ENCODE results near the gene HSD3B1. TPM values are rescaled to one million over a fixed set of nuclear protein-coding genes. Genes with fewer than 3 reads are reported as not detected.
"Not testable (repeated sequence)": the region's sequence is repeated elsewhere in the genome, so short reads cannot be mapped to it uniquely, and the experiment has no call there.

Gene HSD3B1
- total and polyA plus RNA-seq, 12 donors = 0.07 to 0.60 (median 0.22) TPM; not detected in 7

DNA sequence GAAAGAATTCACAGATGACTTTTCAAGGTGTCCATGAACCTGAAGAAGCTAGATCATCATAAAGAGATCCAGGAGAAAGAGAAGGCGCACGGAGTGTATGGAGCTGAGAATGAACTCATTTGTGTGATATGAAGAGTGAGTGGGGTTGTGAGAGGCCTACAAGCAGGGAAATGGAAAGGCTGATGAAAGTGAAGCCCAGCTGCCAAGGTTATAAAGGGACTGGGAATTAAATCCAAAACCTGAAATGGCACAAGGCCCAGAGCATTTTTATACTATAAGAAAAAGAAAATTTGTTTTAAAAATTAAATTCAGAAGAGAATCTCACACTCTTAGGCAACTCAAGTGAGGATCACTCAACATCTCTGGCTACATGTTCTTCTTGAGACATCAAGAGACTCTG is 43.4 kb downstream of the HSD3B1 start:
- Histone ChIP-seq H3K27me3 (no peaks in the 10 kb centered on the region), H3K9me3 (replicated peaks in 1 of 3) (no peaks in the 10 kb centered on the region), H3K27ac (no peak overlapping the region), H3K4me3 (no peak overlapping the region), H3K36me3 (replicated peaks in 1 of 2) (no peaks in the 10 kb centered on the region), H3K4me1 (replicated peaks in 1 of 2) (peaks cover 0 to 11% of the 10 kb centered on the region in 2 donors)
- TF ChIP-seq CTCF (IDR thresholded peaks at IDR 0.05) (no peak), POLR2A (IDR thresholded peaks at IDR 0.05) (no peak)
- no peak for DNase-seq
- 86 to 94% (median 89%) methylated on average over 2 of the region's 2 CpGs for WGBS, 4 donors
- intact Hi-C loops (cut with DNase I) = no loop called here

DNA sequence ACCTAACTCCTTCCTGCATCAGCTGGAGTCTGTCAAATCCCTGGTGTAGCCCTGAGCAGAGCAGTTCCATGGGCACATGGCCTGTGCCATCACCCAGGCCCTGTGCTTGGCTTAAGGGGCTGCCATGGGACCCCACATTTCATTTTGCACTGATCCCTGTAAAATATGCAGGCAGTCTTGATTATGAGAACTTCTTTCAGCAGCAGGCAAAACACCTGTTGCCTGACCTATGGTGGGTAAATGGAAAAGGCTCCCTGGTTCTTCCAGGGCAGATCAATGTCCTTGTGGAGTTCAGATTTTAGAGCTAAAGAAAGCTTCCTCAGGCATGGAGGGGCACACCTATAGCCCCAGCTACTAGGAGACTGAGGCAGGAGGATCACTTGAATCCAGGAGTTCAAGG is 44.2 kb downstream of the HSD3B1 start:
- no peaks in the 10 kb centered on the region for H3K36me3 ChIP-seq (replicated peaks in 1 of 2)
- no peaks in the 10 kb centered on the region for H3K27me3 ChIP-seq
- no peak overlapping the region for H3K4me3 ChIP-seq
- H3K27ac ChIP-seq = no peak overlapping the region
- TF ChIP-seq CTCF (IDR thresholded peaks at IDR 0.05) (no peak), POLR2A (IDR thresholded peaks at IDR 0.05) (no peak)
- DNase-seq = no peak
- intact Hi-C loops (cut with DNase I) = no loop called here
- H3K9me3 ChIP-seq (replicated peaks in 1 of 3) = no peaks in the 10 kb centered on the region
- H3K4me1 ChIP-seq (replicated peaks in 1 of 2) = peaks cover 0 to 11% of the 10 kb centered on the region in 2 donors

DNA sequence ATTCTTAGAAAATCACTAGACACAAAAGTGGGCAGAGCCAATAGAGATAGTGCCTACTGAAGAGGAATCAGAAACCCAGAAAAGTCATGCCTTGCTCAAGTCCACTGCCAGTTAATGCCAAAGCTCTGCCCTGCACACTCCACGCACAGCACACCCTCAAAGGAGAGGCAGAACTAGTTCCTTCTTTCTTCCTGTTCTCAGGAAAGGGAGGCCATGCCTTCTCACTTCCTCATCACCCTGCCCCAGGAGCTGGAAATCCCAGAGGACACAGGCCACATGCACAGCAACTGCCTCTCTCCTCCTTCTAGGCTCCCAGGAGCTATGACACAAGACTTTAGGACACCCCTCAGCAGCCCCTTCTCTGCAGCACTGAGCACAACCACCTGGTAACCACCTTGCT is 45.6 kb downstream of the HSD3B1 start:
- DNase-seq; H3K27me3 ChIP-seq; intact Hi-C loops (cut with DNase I); H3K36me3 ChIP-seq (replicated peaks in 1 of 2); H3K4me3 ChIP-seq; H3K9me3 ChIP-seq (replicated peaks in 1 of 3); H3K27ac ChIP-seq: not testable (repeated sequence)
- WGBS, 4 donors = 40 to 94% (median 69%) methylated on average over 1 of the region's 1 CpG; no CpG with 5 or more reads in 1 of the 4 donors
- H3K4me1 ChIP-seq (replicated peaks in 1 of 2) = peaks cover 0 to 11% of the 10 kb centered on the region in 2 donors

- H3K4me3 ChIP-seq; H3K27me3 ChIP-seq; intact Hi-C loops (cut with DNase I); DNase-seq; H3K36me3 ChIP-seq (replicated peaks in 1 of 2); H3K9me3 ChIP-seq (replicated peaks in 1 of 3): not testable (repeated sequence)
- WGBS, 4 donors = 58 to 87% (median 74%) methylated on average over 1 of the region's 1 CpG
- peak overlapping the region in 1 of 5 donors; percentile 22 for H3K27ac ChIP-seq
- peaks cover 0 to 11% of the 10 kb centered on the region in 2 donors for H3K4me1 ChIP-seq (replicated peaks in 1 of 2)
Observed at GRCh38 chr1:119553302-119554071, 46.5 kb downstream of the HSD3B1 start.

DNA sequence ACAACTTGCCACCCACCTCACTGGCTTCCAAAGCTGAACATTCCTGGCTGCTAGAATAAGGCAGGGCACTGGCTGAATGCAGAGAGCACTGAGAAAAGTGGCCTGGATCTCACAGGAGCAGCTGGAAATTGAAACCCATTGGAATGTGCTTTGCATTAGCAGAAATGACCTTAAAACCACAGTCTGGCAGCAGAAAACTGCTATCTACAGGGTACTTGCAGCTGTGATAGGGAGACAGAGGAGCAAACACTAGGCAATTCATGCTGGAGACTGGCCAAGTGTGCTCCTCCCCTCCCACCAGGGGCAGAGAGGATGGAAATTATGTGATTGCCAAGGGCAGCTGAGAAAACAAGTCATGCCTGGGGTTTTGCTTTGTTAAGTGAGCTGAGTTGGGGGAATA is 47.2 kb downstream of the HSD3B1 start:
- no peak overlapping the region for H3K4me3 ChIP-seq
- intact Hi-C loops (cut with DNase I) = no loop called here
- no peaks in the 10 kb centered on the region for H3K9me3 ChIP-seq (replicated peaks in 1 of 3)
- no peaks in the 10 kb centered on the region for H3K27me3 ChIP-seq
- no peaks in the 10 kb centered on the region for H3K36me3 ChIP-seq (replicated peaks in 1 of 2)
- no peak for TF ChIP-seq POLR2A (IDR thresholded peaks at IDR 0.05)
- TF ChIP-seq CTCF (IDR thresholded peaks at IDR 0.05) = peak in 1 of 6 experiments; percentile 10
- DNase-seq = peak; percentile 34 to 80 (median 64)
- peak overlapping the region in 1 of 5 donors; percentile 22 for H3K27ac ChIP-seq
- H3K4me1 ChIP-seq (replicated peaks in 1 of 2) = peaks cover 0 to 11% of the 10 kb centered on the region in 2 donors

All from adrenal gland (tissue), 12 donors.